ENCODE results near the gene ZNF79. TPM values are rescaled to one million over a fixed set of nuclear protein-coding genes. Genes with fewer than 3 reads are reported as not detected.

The ZNF79 gene
- total RNA-seq, 1 donor: 11.9 TPM

DNA sequence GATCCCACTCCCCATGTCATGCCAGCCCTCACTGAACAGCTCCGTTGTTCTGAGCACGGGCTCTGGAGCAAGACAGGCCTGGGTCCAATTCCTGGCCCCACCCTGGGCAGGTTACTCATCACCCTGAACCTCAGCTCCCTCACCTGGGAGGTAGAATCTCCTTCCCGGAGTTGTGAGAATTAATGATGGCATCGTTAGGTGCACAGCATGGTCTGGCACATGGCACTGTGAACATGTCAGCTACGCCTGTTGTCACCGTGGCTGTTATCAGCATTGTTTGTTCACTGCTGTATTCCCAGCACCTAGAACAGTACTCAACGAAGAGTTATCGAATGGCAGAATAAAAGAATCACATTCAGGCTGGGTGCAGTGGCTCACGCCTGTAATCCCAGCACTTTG, 70.1 kb downstream of the ZNF79 start:
- DNase-seq (ENCODE audit: insufficient read length, low spot score, missing footprints): peak; percentile 63
- no peak overlapping the region for H3K4me2 ChIP-seq (ENCODE audit: insufficient read depth, low read length)
- no peaks in the 10 kb centered on the region for H3K9me3 ChIP-seq (ENCODE audit: low read depth, low read length)
- H2AFZ ChIP-seq (ENCODE audit: low read length): no peak overlapping the region
- H3K4me1 ChIP-seq (ENCODE audit: insufficient read depth, low read length): peaks cover 34% of the 10 kb centered on the region
- H3K79me2 ChIP-seq (ENCODE audit: insufficient read depth, low read length): no peaks in the 10 kb centered on the region
- peaks cover 5% of the 10 kb centered on the region for H4K20me1 ChIP-seq (ENCODE audit: insufficient read depth, low read length)
- peaks cover 50% of the 10 kb centered on the region for H3K36me3 ChIP-seq (ENCODE audit: insufficient read depth, low read length)
- H3K4me3 ChIP-seq (ENCODE audit: insufficient read depth, low read length): no peak overlapping the region
- H3K27me3 ChIP-seq (ENCODE audit: insufficient read depth, low read length): no peaks in the 10 kb centered on the region
- TF ChIP-seq, protein P1, sequence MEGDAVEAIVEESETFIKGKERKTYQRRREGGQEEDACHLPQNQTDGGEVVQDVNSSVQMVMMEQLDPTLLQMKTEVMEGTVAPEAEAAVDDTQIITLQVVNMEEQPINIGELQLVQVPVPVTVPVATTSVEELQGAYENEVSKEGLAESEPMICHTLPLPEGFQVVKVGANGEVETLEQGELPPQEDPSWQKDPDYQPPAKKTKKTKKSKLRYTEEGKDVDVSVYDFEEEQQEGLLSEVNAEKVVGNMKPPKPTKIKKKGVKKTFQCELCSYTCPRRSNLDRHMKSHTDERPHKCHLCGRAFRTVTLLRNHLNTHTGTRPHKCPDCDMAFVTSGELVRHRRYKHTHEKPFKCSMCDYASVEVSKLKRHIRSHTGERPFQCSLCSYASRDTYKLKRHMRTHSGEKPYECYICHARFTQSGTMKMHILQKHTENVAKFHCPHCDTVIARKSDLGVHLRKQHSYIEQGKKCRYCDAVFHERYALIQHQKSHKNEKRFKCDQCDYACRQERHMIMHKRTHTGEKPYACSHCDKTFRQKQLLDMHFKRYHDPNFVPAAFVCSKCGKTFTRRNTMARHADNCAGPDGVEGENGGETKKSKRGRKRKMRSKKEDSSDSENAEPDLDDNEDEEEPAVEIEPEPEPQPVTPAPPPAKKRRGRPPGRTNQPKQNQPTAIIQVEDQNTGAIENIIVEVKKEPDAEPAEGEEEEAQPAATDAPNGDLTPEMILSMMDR (IDR thresholded peaks at IDR 0.05; ENCODE audit: extremely low read depth, low read depth, low read length): no peak
- peak overlapping the region; percentile 86 for H3K27ac ChIP-seq (ENCODE audit: low read depth, low read length)

Small RNA genes lying within 50 kb of the gene (small RNA-seq; reads per million reads assigned to genes)
- not detected for gene RF00019
- 475 reads per million, percentile 98 among the genes with 10 or more reads in this experiment for gene SNORA65

Other genes starting within 250 kb of the ZNF79 start
- 2.4 and 5.8 TPM in 2 replicates for gene GARNL3, start 159.6 kb upstream of the ZNF79 start, total RNA-seq
- gene SLC2A8, start 27.2 kb upstream of the ZNF79 start, total RNA-seq: 5.4 and 6.8 TPM in 2 replicates
- gene RPL12, start 27.0 kb downstream of the ZNF79 start, total RNA-seq: 1,103 and 1,259 TPM in 2 replicates
- gene LRSAM1, start 27.1 kb downstream of the ZNF79 start, total RNA-seq: 12.3 and 13.0 TPM in 2 replicates
- 19.9 and 23.0 TPM in 2 replicates for gene STXBP1, start 187.9 kb downstream of the ZNF79 start, total RNA-seq

All from osteoblast (primary cell).